LNCaP clone FGC (cell line): ENCODE measurements around the gene CBX4.
A peak's percentile ranks its signal among the peaks of the same experiment; 100 is the strongest.

Source experiments
- DNase-seq: peaks from one replicate; pipeline ENCODE4 v3.0.0-alpha.2; 2011; ENCODE audit warnings: low read depth
- H3K4me3 ChIP-seq: 2 replicates; pipeline ENCODE4 v1.5.1; 2011; ENCODE audit warnings: mild to moderate bottlenecking, low read depth, low read length, control low read depth
- TF ChIP-seq, protein P1 (sequence below): IDR thresholded peaks from 2 replicates; pipeline ENCODE4 v1.5.1; 2012; ENCODE audit warnings: mild to moderate bottlenecking; ENCODE audit not compliant: control insufficient read depth, insufficient read depth; ENCODE audit errors: extremely low read depth

Gene CBX4

DNA sequence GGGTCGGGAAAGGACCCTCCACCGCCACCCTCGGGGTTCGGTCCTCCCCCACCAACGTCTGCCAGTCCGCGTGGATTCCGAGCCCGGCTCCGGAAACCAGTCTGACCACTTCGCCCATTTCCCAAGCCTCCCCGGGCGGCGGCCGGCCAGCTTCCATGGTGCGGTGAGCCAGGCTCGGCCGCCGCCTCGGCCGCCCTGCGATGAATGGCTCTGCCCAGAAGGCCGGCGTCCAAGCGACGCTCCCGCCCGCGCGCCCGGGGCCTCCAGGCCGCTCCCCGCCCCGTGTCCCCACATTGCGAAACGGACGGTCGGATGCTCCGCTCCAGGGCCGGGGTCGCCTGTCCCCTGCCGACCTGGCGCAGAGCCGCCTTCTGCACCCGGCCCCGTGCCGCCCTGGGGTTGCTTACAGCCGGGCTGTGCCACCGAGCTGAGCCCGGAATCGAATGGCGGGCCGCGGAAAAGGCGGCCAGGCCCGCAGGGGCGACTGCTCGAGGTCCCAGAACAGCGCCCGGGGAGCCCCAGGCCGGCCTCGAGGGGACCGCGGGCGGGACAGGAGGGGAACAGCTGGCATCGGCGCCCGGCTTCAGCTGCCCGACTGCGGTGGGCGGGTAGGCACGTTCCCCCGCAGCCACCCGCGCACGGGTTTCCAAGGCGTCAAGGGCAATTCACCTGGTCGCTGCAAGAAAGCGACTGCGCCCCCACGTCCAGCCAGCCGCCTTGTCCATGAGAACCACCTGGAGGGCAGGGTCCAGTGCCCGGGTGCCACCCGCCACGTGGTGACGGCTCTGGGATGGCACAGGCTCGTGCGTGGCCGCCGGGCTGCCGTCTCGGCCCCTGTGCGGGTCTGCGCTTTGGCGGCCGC, 24.0 kb downstream of the CBX4 start:
- no peak for DNase-seq
- peak overlapping the region; percentile 23; the same call in 1 of the 2 replicates for H3K4me3 ChIP-seq
- TF ChIP-seq, protein P1, sequence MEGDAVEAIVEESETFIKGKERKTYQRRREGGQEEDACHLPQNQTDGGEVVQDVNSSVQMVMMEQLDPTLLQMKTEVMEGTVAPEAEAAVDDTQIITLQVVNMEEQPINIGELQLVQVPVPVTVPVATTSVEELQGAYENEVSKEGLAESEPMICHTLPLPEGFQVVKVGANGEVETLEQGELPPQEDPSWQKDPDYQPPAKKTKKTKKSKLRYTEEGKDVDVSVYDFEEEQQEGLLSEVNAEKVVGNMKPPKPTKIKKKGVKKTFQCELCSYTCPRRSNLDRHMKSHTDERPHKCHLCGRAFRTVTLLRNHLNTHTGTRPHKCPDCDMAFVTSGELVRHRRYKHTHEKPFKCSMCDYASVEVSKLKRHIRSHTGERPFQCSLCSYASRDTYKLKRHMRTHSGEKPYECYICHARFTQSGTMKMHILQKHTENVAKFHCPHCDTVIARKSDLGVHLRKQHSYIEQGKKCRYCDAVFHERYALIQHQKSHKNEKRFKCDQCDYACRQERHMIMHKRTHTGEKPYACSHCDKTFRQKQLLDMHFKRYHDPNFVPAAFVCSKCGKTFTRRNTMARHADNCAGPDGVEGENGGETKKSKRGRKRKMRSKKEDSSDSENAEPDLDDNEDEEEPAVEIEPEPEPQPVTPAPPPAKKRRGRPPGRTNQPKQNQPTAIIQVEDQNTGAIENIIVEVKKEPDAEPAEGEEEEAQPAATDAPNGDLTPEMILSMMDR = no peak

DNA sequence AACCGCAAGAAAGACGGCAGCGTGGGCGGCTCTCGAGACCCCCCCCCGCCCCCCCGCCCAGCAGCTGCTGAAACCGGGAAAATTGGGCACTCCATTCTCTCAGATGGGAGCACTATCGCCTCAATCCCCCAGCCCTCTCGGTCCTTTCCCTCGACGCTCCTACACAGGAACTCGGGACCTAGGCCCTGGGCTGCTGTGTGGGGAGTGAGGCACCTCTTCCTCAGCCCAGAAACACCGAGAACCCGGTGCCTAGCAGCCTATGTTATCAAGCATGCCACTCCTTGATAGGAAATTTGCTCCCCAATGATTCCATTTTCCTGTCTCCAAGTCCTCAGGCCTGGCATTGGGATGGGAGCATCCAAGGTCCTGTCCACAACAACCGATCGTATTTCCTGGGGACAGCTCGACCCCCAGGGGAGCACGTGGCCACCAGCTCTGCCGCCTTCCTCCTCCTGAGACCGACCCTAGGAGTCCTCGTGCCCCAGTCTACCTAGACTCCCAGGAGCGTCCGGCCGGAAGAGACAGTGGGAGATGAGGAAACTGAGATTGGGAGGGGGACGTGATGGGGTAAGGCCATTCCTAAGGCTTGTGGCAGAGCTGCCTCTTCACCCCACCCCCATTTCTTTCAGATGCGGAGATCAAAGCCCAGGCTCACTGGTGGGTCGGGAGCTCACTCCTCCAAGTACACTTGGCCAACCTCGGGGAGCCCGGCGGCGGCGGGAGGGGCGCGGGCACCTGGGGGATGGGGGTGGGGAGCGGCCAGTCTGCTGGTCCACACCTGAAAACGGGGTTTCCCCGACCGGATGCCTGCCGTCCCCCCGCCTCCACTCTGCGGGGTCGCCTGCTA, 24.9 kb downstream of the CBX4 start:
- TF ChIP-seq, protein P1 = no peak
- no peak overlapping the region; the same call in 1 of the 2 replicates for H3K4me3 ChIP-seq

DNA sequence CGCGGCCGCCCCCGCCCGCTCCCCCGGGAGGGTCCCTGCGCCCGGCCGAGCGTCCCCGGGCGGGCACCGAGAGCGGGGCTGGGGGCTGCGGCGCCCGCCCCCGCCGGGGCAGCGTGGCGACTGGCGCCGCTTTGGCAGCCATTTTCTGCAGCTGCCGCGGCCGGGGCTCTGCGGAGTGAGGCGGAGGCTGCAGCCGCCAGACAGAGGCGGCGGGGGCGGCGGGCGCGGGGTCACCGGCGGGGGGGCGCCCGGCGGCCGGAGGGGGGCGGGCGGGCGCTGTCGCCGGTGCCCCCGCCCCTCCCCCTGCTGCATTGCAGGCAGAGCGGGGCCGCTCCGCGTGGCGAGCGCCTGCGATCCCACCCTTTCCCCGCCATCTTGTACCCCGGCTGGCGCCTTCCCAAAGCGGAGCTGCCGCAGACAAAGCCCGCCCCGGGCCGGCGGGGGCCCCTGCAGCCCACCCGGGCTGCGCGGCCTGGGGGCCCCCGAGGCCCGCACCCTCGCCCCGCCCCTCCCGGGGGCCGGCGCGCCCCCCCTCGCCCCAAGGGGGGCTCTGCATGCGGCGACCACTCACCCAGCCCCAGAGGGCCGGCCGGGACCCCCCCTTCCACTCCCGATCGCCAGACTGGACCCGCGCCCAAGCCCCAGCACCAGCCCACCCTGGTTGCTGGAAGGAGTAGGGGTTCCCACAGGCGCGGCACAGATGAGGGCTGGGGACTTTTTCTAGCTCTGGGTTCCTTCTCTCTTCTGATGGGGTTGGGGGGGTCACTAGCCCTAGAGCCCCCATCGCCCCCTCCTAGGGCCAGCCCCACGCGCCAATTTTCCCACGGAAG, 25.7 kb downstream of the CBX4 start:
- TF ChIP-seq, protein P1 = no peak
- no peak for DNase-seq
- H3K4me3 ChIP-seq = no peak overlapping the region

More for the DNA sequence above, 24.9 kb downstream of the CBX4 start:
- no peak for DNase-seq

DNA sequence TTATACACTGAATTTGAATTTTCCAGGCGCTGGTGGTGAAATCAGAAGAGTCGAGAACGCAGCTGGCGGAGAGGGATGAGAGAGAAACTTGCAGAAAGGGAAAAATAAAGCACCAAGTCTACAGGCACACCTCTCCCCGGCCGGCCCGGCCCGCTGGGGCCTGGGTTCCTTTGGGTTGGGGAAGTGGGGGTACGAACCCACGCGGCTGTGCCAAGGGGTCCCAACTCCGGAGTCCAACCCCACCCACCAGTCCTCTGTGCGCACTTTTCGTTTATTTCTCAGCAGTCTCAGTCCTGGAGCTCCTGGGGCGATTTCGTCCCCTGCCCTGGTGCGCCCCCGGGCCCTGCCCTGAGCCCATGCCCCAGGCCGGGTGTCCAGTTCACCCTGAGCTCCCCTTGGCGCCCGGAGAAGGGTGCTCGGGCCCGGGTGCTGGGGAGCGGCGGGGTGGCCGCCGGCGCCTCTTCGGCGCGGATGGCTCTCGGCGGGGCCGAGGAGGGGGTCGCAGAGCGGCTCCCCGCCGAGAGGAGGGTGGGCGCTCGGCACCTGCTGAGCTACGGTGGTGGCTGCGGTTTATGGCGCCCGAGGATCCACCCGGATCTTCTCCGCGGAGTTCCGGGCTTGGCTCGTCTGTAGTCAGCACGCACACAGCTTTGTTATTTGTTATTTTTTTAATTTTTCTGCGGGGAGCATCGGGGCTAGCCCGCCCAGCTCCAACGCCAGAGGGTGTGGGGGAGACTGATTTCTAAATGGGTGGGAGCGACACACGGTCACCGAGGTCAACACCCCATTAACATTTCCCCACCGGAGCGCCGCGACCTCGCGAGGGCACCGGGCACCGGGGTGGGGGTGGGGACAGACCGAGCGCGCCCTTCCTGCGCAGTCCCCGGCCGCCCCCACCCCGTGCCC, 26.6 kb downstream of the CBX4 start:
- no peak overlapping the region for H3K4me3 ChIP-seq
- DNase-seq = no peak
- TF ChIP-seq, protein P1 = no peak

DNA sequence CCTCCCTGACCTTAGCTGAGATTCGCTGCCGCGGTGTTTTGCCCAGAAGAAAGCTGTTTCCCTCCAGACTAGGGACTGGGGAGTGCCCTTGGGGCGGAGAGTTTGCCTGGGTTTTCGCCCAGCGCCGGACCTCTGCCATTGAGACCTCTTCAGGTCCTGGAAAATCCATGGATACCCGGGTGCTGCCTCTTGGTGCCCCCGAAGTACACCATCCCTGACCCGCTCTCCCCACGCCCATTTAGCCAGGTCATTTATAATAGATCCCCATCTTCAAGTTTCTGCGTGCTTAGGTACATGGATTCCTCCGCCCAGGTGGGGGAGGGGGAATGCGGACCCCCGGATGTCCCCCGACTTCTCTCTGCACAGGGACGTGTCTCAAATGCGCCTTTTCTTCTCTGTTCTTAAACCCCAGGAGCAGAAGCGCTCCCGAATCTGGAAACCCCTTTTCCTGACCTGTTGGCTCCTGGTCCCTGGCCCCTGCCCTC, 27.3 kb downstream of the CBX4 start:
- DNase-seq = no peak
- H3K4me3 ChIP-seq = no peak overlapping the region
- TF ChIP-seq, protein P1 = no peak
